Ascending aorta (tissue), 2 donors: ENCODE results near the gene SULT1B1. TPM values are rescaled to one million over a fixed set of nuclear protein-coding genes. Genes with fewer than 3 reads are reported as not detected.

Source experiments
- DNase-seq, 2 donors: peaks; one replicate each; pipeline ENCODE4 v3.0.0-alpha.2; 2019; ENCODE audit warnings: low spot score in 2 of 2
- H3K27ac ChIP-seq, 2 donors: fragments of 200-600 bp; sonication (generic); one replicate each; pipeline ENCODE4 v1.5.1; 2016 to 2017; ENCODE audit warnings: mild to moderate bottlenecking in 1 of 2
- H3K27me3 ChIP-seq: fragments of 200-600 bp; sonication (generic); one replicate; pipeline ENCODE4 v1.5.1; 2017
- H3K36me3 ChIP-seq, 2 donors: fragments of 200-600 bp; sonication (generic); one replicate each; pipeline ENCODE4 v1.5.1; 2016
- H3K4me1 ChIP-seq, 2 donors: fragments of 200-600 bp; sonication (generic); one replicate each; pipeline ENCODE4 v1.5.1; 2016 to 2017; ENCODE audit warnings: mild to moderate bottlenecking in 1 of 2
- H3K4me3 ChIP-seq, 2 donors: fragments of 200-600 bp; sonication (generic); one replicate each; pipeline ENCODE4 v1.5.1; 2016 to 2017; ENCODE audit warnings: mild to moderate bottlenecking in 1 of 2
- H3K9me3 ChIP-seq, 2 donors: fragments of 200-600 bp; sonication (generic); one replicate each; pipeline ENCODE4 v1.5.1; 2016
- CTCF ChIP-seq, 3 experiments: fragments of 200-600 bp in 2 of 3; fragments of 450-650 bp in 1 of 3; sonication (generic) in 2 of 3; IDR thresholded peaks; one replicate each; pipeline ENCODE4 v1.5.1; 2016 to 2019; ENCODE audit warnings: antibody characterized with exemption in 3 of 3, mild to moderate bottlenecking in 1 of 3, moderate library complexity in 1 of 3
- intact Hi-C: fragments of 100-400 bp; cut with DNase I; formaldehyde crosslinking; loops from one replicate; pipeline ENCODE4 v1.15.1; 2023
- total RNA-seq: library from RNA; depleted of rRNA; stranded (reverse); fragments of >200 nt; gene quantifications from one replicate; pipeline ENCODE4 v1.1.0, GENCODE V29; 2016

SULT1B1 gene
- total RNA-seq, 1 donor from 2014 or later, result 0.96 TPM

- intact Hi-C loops, result loop anchor here (10.0 kb wide), 1 partner anchor 185 kb away; no protein-coding TSS in a partner anchor
- no peaks in the 10 kb centered on the region for H3K4me1 ChIP-seq
- H3K27me3 ChIP-seq, result no peaks in the 10 kb centered on the region
- H3K9me3 ChIP-seq, result no peaks in the 10 kb centered on the region
- H3K36me3 ChIP-seq, result no peaks in the 10 kb centered on the region
- DNase-seq, result no peak
- no peak overlapping the region for H3K27ac ChIP-seq
- H3K4me3 ChIP-seq, result no peak overlapping the region
- peak in 2 of 3 experiments; percentile 25 to 42 for TF ChIP-seq CTCF (IDR thresholded peaks at IDR 0.05)
Measured at GRCh38 chr4:69689599-69689998, 70.8 kb downstream of the SULT1B1 start.

- H3K36me3 ChIP-seq, result no peaks in the 10 kb centered on the region
- no peaks in the 10 kb centered on the region for H3K9me3 ChIP-seq
- no peak overlapping the region for H3K4me3 ChIP-seq
- no peak for TF ChIP-seq CTCF (IDR thresholded peaks at IDR 0.05)
- no peaks in the 10 kb centered on the region for H3K4me1 ChIP-seq
- H3K27ac ChIP-seq, result no peak overlapping the region
- intact Hi-C loops, result loop anchor here (10.0 kb wide), 1 partner anchor 190 kb away; no protein-coding TSS in a partner anchor
- no peaks in the 10 kb centered on the region for H3K27me3 ChIP-seq
- DNase-seq, result no peak
Measured at GRCh38 chr4:69684804-69685203, 75.6 kb downstream of the SULT1B1 start.

Other genes starting within 250 kb of the SULT1B1 start
- gene UGT2A2, start 121.0 kb downstream of the SULT1B1 start, total RNA-seq, result not detected
- gene UGT2A1, start 107.4 kb downstream of the SULT1B1 start, total RNA-seq, result not detected
- gene SULT1E1, start 99.5 kb upstream of the SULT1B1 start, total RNA-seq, result not detected
- gene CSN1S1, start 170.4 kb upstream of the SULT1B1 start, total RNA-seq, result not detected
- not detected for gene CSN2, start 205.1 kb upstream of the SULT1B1 start, total RNA-seq
- gene STATH, start 235.3 kb upstream of the SULT1B1 start, total RNA-seq, result not detected